Measurements from ENCODE around the gene ZNF136.

ZNF136 gene

DNA sequence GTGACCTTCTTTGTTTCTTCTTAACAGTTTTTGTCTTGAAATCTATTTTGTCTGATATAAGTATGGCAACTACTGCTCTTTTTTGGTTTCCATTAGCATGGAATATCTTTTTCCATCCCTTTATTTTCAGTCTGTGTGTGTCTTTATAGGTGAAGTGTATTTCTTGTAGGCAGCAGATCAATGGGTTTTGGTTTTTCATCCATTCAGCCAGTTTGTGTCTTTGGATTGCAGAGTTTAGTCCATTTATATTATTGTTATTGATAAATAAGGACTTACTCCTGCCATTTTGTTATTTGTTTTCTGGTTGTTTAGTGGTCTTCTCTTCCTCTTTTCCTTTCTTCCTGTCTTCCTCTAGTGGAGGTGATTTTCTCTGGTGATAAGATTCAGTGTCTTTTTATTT is 54.4 kb downstream of the ZNF136 start:
- DNase-seq: no peak
- Mint-ChIP-seq H3K4me3 (no peak overlapping the region), H3K27ac (no peak overlapping the region), H3K36me3 (peaks cover 19% of the 10 kb centered on the region), H3K27me3 (no peaks in the 10 kb centered on the region), H3K4me1 (no peaks in the 10 kb centered on the region), H3K9me3 (peaks cover 62% of the 10 kb centered on the region)
- CTCF ChIA-PET: no interaction called here

GRCh38 chr19:12222980-12223630 is 60.2 kb downstream of the ZNF136 start:
- Mint-ChIP-seq H3K36me3 (peaks cover 11% of the 10 kb centered on the region), H3K9me3 (peaks cover 37% of the 10 kb centered on the region), H3K27ac (no peak overlapping the region), H3K4me1 (no peaks in the 10 kb centered on the region), H3K4me3 (no peak overlapping the region), H3K27me3 (no peaks in the 10 kb centered on the region)
- no peak for DNase-seq
- CTCF ChIA-PET: interaction anchor here (0.7 kb wide), 1 partner anchor 424 kb away, joined by 3 read pairs; no protein-coding TSS in a partner anchor

GRCh38 chr19:12224676-12225075 is 61.8 kb downstream of the ZNF136 start:
- no peaks in the 10 kb centered on the region for H3K27me3 Mint-ChIP-seq
- CTCF ChIA-PET: no interaction called here
- peaks cover 32% of the 10 kb centered on the region for H3K9me3 Mint-ChIP-seq
- DNase-seq: no peak
- H3K4me3 Mint-ChIP-seq: no peak overlapping the region
- H3K27ac Mint-ChIP-seq: no peak overlapping the region
- H3K36me3 Mint-ChIP-seq: peaks cover 7% of the 10 kb centered on the region
- no peaks in the 10 kb centered on the region for H3K4me1 Mint-ChIP-seq

DNA sequence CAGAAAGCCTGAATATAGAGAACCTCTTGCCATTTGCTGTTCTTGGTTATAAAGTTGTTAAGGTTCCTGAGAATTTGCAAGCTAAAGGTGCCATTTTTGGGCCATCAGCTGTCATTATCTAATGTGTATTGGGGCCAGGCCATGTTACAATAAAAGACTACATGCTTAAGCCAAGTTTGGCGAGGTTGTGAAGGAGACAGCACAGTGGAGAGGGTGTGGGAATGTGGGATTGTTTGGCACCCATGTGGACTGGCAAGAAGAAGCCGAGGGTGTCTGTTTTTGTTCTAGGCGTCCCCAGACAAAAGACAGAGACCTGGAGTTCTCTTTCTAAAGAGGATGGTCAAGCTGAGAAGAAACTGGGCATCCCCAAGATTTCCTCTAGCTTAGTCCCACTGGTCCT is 67.1 kb downstream of the ZNF136 start:
- Mint-ChIP-seq H3K9me3 (peaks cover 55% of the 10 kb centered on the region), H3K27ac (no peak overlapping the region)
- CTCF ChIA-PET: no interaction called here

GRCh38 chr19:12230751-12231733 is 68.1 kb downstream of the ZNF136 start:
- CTCF ChIA-PET: no interaction called here
- Mint-ChIP-seq H3K9me3 (peaks cover 58% of the 10 kb centered on the region), H3K27me3 (no peaks in the 10 kb centered on the region), H3K4me1 (no peaks in the 10 kb centered on the region), H3K4me3 (no peak overlapping the region), H3K27ac (no peak overlapping the region), H3K36me3 (peaks cover 6% of the 10 kb centered on the region)
- no peak for DNase-seq

More for the DNA sequence above, 67.1 kb downstream of the ZNF136 start:
- Mint-ChIP-seq H3K36me3 (peaks cover 6% of the 10 kb centered on the region), H3K4me1 (no peaks in the 10 kb centered on the region), H3K27me3 (no peaks in the 10 kb centered on the region), H3K4me3 (no peak overlapping the region)
- no peak for DNase-seq

DNA sequence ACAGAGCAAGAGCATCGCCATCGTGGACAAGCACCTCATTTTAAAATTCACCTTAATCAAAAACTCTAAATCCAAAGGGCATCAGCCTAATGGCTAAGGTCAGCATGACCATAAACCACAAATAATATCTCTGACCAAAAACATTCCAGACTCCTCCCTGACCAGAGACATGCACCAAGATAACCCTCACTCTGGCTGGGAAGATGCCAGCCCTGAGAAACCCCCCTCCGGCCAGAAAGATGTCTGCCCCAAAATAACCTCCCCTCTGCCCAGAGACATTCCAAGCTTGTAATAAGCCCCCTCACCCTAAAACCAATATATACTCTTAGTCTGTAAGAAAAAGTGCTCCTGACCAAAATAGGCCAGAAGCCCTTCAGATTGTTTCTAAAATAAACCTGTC is 70.1 kb downstream of the ZNF136 start:
- H3K4me3 Mint-ChIP-seq: no peak overlapping the region
- H3K4me1 Mint-ChIP-seq: no peaks in the 10 kb centered on the region
- H3K27ac Mint-ChIP-seq: no peak overlapping the region
- H3K9me3 Mint-ChIP-seq: peaks cover 67% of the 10 kb centered on the region
- H3K36me3 Mint-ChIP-seq: peaks cover 9% of the 10 kb centered on the region
- no peak for DNase-seq
- H3K27me3 Mint-ChIP-seq: no peaks in the 10 kb centered on the region
- CTCF ChIA-PET: no interaction called here

- H3K4me3 Mint-ChIP-seq: no peak overlapping the region
- CTCF ChIA-PET: no interaction called here
- peaks cover 10% of the 10 kb centered on the region for H3K36me3 Mint-ChIP-seq
- H3K4me1 Mint-ChIP-seq: no peaks in the 10 kb centered on the region
- H3K27ac Mint-ChIP-seq: no peak overlapping the region
- H3K27me3 Mint-ChIP-seq: no peaks in the 10 kb centered on the region
- no peak for DNase-seq
- H3K9me3 Mint-ChIP-seq: peaks cover 50% of the 10 kb centered on the region
Measured at GRCh38 chr19:12237143-12237839, 74.4 kb downstream of the ZNF136 start.
